SK-N-MC (cell line): Measurements from ENCODE around the gene IL4R.

Experiments used
- DNase-seq: peaks from one replicate; pipeline ENCODE4 v3.0.0-alpha.2; 2011; ENCODE audit warnings: low read depth, low spot score
- H3K27ac ChIP-seq: fragments of 200-600 bp; sonication (generic); 2 replicates; pipeline ENCODE4 v1.5.1; 2016; ENCODE audit warnings: mixed run types
- H3K36me3 ChIP-seq: fragments of 200-600 bp; sonication (generic); 2 replicates; pipeline ENCODE4 v1.6.1; 2017; ENCODE audit warnings: antibody characterized with exemption, low read length, mixed read lengths; ENCODE audit not compliant: insufficient read depth
- H3K4me3 ChIP-seq: fragments of 200-600 bp; sonication (generic); 2 replicates; pipeline ENCODE4 v1.5.1; 2016
- H3K9ac ChIP-seq: fragments of 200-600 bp; sonication (generic); 2 replicates; pipeline ENCODE4 v1.8.0; 2017; ENCODE audit warnings: mixed run types, mixed read lengths; ENCODE audit not compliant: insufficient read length
- H3K9me3 ChIP-seq: fragments of 200-600 bp; sonication (generic); 2 replicates; pipeline ENCODE4 v1.6.1; 2017; ENCODE audit warnings: low read depth, mild to moderate bottlenecking, antibody characterized with exemption, low read length, moderate library complexity, mixed read lengths
- EZH2 ChIP-seq: fragments of 200-600 bp; sonication (generic); IDR thresholded peaks from one replicate; pipeline ENCODE4 v1.6.1; 2017; ENCODE audit warnings: antibody characterized with exemption
- FOXP2 ChIP-seq: optimal IDR thresholded peaks from 2 replicates; pipeline ENCODE3; 2011; ENCODE audit warnings: mild to moderate bottlenecking, moderate library complexity; ENCODE audit not compliant: insufficient read depth; ENCODE audit errors: extremely low read length, control extremely low read depth
- POLR2AphosphoS5 ChIP-seq: IDR thresholded peaks from 2 replicates; pipeline ENCODE4 v1.6.1; 2012; ENCODE audit warnings: mild to moderate bottlenecking, low read depth, low read length, borderline replicate concordance

Gene IL4R

DNA sequence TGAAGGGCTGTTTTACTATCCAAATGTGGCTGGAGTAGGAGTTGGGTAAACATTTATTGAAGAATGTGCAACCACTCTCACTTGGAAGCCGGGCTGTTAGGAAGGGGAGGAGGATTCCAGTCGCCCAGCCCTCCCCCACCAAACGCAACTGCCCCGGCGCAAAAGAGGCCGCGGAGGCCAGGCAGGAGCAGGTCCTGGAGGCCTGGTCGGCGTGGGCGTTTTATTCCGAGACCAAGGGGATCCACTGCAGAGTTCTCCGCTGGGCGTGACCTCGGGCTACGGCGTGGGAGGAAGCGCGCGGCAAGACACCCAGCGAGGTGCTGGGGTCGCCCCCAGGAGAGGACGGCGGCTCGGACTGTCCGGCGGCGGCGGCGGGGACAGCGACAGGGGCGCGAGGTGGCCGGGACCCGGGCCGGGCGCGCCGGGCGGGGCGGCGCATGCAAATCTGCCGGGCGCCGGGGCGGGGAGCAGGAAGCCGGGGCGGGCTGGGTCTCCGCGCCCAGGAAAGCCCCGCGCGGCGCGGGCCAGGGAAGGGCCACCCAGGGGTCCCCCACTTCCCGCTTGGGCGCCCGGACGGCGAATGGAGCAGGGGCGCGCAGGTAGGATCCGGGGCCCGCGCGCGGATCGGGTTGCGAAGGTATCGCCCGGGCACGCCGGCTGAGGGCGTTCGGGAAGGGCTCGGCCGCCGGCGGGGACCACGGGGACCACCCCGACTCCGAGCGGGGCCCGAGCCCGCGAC, at the start of gene IL4R:
Gene IL4R (plus strand): TSS at position 553 of the 739 bp plus-strand sequence. CDS start 26,230 bp downstream, outside the sequence.
- DNase-seq, result no peak
- no peaks in the 10 kb centered on the region for H3K36me3 ChIP-seq
- peak within 1 kb of the TSS; percentile 71 for H3K4me3 ChIP-seq
- H3K9ac ChIP-seq, result no peak within 1 kb of the TSS
- no peaks in the 10 kb centered on the region for H3K9me3 ChIP-seq
- TF ChIP-seq POLR2AphosphoS5, result no peak
- no peak for TF ChIP-seq FOXP2
- no peak for TF ChIP-seq EZH2
- H3K27ac ChIP-seq, result no peak within 1 kb of the TSS

DNA sequence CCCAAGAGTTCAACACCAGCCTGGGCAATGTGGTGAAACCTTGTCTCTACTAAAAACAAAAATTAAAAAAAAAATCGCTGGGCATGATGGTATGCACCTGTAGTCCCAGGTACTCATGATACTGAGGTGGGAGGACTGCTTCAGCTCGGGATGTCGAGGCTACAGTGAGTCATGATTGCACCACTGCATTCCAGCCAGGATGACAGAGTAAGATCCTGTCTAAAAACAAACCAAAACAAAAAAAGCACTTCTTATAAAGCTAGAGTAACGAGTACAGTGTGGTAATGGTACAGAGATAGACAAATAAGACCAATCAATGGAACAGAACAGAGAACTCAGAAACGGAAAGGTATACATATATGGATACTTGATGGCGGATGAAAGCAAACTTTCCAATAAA, 49.6 kb upstream of the IL4R start:
- H3K27ac ChIP-seq, result no peak overlapping the region
- no peak for DNase-seq
- H3K36me3 ChIP-seq, result no peaks in the 10 kb centered on the region
- H3K9me3 ChIP-seq, result no peaks in the 10 kb centered on the region
- no peak overlapping the region for H3K4me3 ChIP-seq
- no peak overlapping the region for H3K9ac ChIP-seq
- TF ChIP-seq POLR2AphosphoS5 (no peak), EZH2 (no peak), FOXP2 (no peak)

- TF ChIP-seq EZH2 (no peak), POLR2AphosphoS5 (no peak), FOXP2 (no peak)
- DNase-seq, result no peak
- Histone ChIP-seq H3K27ac (no peak overlapping the region), H3K36me3 (no peaks in the 10 kb centered on the region), H3K9me3 (no peaks in the 10 kb centered on the region), H3K9ac (no peak overlapping the region), H3K4me3 (no peak overlapping the region)
Measured at GRCh38 chr16:27265982-27266381, 47.8 kb upstream of the IL4R start.

GRCh38 chr16:27267037-27267677, 46.6 kb upstream of the IL4R start:
- TF ChIP-seq FOXP2, result no peak
- no peak for TF ChIP-seq POLR2AphosphoS5
- TF ChIP-seq EZH2, result no peak
- DNase-seq, result no peak
- Histone ChIP-seq H3K9ac (no peak overlapping the region), H3K4me3 (0 out of 2 replicates have a peak overlapping the region, but pooled peaks have one; percentile 95), H3K36me3 (no peaks in the 10 kb centered on the region), H3K27ac (no peak overlapping the region), H3K9me3 (no peaks in the 10 kb centered on the region)

- Histone ChIP-seq H3K27ac (peak within 1 kb of the TSS; percentile 67), H3K36me3 (no peaks in the 10 kb centered on the region), H3K9me3 (no peaks in the 10 kb centered on the region), H3K9ac (peak within 1 kb of the TSS; percentile 94), H3K4me3 (peak within 1 kb of the TSS; percentile 95)
- TF ChIP-seq FOXP2 (no peak), EZH2 (no peak), POLR2AphosphoS5 (peak; percentile 89)
- peak; percentile 75 for DNase-seq
Measured at GRCh38 chr16:27268376-27269299, 45.1 kb upstream of the IL4R start, which contains the start of gene NSMCE1. Gene NSMCE1 (minus strand): TSS chr16:27268772. CDS start chr16:27257570, 11,202 bp downstream.

- TF ChIP-seq POLR2AphosphoS5 (no peak), FOXP2 (no peak), EZH2 (no peak)
- peak overlapping the region; percentile 94 for H3K9ac ChIP-seq
- H3K36me3 ChIP-seq, result no peaks in the 10 kb centered on the region
- H3K27ac ChIP-seq, result no peak overlapping the region
- peak overlapping the region; percentile 95 for H3K4me3 ChIP-seq
- no peak for DNase-seq
- H3K9me3 ChIP-seq, result no peaks in the 10 kb centered on the region
Measured at GRCh38 chr16:27269300-27270150, 44.2 kb upstream of the IL4R start.

DNA sequence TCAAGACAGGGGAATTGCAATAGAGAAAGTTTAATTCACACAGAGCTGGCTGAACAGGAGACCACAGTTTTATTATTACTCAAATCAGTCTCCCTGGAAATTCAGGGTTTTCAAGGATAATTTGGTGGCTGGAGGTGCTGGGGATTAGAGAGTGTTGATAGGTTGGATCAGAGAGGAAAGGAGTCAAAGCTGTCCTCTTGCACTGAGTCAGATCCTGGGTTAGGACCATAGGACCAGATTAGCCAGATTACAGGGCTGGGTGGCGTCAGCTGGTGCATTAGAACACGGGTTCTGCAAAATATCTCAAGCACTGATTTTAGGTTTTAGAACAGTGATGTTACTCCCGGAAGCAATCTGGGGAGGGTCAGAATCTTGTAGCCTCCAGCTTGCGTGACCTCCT, 43.4 kb upstream of the IL4R start:
- H3K4me3 ChIP-seq, result no peak overlapping the region
- no peak for TF ChIP-seq EZH2
- no peak for TF ChIP-seq FOXP2
- no peak overlapping the region for H3K27ac ChIP-seq
- no peak for DNase-seq
- H3K9ac ChIP-seq, result no peak overlapping the region
- no peaks in the 10 kb centered on the region for H3K36me3 ChIP-seq
- H3K9me3 ChIP-seq, result no peaks in the 10 kb centered on the region
